UCSD-AML1 (cell line): Measurements from ENCODE around the gene LRRC55.

ENCODE experiments used
- DNase-seq: peaks from one replicate; lab custom pipeline; 2025; ENCODE audit not compliant: unreplicated experiment; lab: John Stamatoyannopoulos, UW

Gene LRRC55, protein sequence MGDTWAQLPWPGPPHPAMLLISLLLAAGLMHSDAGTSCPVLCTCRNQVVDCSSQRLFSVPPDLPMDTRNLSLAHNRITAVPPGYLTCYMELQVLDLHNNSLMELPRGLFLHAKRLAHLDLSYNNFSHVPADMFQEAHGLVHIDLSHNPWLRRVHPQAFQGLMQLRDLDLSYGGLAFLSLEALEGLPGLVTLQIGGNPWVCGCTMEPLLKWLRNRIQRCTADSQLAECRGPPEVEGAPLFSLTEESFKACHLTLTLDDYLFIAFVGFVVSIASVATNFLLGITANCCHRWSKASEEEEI

DNA sequence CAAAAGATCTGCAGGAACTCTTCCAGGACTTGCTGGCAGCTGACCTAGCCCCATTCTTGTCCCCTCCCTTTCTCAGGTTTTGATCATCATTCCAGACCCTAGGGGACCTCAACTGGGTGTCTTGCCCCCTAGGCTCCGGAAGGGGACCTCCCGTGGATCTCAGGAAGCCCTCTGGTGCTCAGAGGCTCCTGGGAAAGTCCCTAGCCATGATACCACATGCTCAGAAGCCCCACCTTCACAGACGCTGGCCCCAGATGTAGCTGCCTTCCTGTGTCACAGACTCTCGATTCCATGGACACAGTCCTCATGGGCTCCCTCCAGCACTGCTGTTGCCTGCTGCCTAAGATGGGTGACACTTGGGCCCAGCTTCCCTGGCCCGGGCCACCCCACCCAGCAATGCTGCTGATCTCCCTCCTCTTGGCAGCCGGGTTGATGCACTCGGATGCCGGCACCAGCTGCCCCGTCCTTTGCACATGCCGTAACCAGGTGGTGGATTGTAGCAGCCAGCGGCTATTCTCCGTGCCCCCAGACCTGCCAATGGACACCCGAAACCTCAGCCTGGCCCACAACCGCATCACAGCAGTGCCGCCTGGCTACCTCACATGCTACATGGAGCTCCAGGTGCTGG is at the start of gene LRRC55:
Gene LRRC55 (plus strand): TSS at position 276 of the 628 bp plus-strand sequence. CDS start 70 bp downstream, at position 346.
- no peak for DNase-seq

DNA sequence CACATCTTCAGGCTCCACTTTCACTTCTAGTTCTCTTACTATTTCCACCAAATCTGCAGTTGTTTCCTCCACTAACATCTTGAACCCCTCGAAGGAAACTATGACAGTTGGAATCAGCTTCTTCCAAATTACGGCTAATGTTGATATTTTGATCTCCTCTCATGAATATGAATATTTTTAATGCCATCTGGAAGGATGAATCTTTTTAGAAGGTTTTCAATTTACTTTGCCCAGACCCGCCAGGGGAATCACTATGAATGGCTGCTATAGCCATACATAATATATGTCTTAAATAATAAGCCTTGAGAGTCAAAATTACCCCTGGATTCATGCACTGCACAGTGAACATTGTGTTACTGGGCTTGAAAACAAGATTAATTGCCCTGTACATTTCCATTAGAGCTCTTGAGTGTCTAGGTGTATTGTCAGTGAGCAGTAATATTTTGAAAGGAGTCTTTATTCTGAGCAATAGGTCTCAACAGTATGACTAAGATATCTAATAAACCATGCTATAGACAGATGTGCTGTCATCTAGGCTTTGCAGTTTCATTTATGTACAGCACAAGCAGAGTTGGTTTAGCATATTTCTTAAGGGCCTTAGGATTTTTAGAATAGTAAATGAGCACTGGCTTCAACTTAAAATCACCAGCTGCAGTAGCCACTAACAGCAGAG is 48.3 kb upstream of the LRRC55 start:
- DNase-seq, result no peak

DNA sequence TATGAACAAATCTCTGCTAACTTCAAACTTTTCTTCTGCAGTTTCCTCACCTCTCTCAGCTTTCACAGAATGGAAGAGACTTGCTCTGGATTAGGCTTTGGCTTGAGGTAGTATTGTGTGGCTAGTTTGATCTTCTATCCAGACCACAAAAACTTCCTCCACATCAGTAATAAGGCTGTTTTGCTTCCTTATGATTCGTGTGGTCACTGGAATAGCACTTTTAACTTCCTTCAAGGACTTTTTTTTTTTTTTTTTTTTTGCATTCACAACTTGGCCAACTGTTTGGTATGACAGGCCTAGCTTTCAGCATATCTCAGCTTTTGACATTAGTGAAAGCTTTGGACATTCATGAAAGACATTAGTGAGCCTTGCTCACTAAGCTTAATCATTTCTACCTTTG is 47.5 kb upstream of the LRRC55 start:
- DNase-seq, result no peak

DNA sequence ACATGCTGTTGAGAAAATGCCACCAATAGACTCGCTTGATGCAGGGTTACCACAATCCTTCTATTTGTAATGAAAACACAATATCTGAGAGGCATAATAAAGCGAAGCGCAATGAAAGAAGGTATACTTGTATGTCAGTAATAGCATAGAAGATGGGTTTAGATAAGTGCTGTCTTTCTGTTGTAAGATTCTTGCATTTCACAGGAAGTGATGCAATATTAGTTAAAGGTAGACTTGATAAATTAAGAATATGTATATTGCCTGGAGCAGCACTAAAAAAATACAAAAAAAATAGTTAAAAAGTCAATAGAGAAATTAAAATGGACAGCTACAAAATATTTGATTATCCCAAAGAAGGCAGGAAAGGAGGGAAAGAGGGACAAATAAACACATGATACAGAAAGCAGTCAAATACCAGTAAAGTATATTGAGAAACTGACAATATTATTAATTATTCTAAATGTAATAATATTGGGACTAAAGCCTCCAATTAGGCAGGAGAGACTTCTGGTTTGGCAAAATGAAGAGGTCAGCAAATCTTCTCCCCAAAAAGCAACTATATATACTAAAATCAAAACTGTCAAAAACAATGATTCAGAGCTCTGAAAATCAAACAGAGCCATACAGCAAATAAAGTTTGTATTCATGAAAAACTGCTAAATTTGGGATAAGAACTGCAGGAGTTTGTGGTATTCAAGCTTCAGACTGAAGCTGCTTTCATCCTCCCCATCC is 46.6 kb upstream of the LRRC55 start:
- DNase-seq, result no peak

DNA sequence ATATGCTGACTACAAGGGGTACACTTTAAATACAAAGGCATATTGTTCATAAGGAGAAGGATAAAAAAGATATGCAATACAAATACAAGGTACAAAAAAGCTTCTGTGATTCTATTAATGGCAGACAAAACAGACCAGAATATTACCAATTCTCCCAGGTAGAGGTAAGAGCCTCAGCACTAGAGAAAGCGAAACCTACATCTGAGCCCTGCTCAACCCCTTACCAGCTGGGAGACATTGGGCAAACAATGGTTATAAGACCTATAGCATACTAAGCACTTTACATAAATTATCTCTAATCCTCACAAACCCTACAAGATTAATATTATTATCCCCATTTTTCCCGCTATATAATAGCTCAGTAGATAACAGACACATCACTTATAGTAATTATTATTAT is 41.2 kb upstream of the LRRC55 start:
- DNase-seq, result no peak

DNA sequence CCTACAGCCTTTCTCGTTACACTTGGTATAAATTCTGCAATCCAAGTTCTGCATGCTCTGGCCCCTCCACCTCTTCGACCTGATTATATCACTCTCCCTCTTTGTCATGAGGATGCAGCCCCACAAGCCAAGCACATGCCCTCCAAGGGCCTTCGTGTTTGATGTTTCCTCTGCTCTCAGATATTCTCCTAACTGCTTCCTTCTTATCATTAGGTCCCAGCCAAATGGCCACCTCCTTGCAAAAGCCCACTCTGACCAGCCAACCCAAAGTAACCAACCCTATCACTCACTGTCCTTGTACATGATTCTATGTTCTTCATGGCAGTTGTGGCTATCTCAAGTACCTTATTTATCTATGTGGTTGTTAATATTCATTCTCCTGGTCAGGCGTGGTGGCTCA is 38.3 kb upstream of the LRRC55 start:
- DNase-seq, result no peak

DNA sequence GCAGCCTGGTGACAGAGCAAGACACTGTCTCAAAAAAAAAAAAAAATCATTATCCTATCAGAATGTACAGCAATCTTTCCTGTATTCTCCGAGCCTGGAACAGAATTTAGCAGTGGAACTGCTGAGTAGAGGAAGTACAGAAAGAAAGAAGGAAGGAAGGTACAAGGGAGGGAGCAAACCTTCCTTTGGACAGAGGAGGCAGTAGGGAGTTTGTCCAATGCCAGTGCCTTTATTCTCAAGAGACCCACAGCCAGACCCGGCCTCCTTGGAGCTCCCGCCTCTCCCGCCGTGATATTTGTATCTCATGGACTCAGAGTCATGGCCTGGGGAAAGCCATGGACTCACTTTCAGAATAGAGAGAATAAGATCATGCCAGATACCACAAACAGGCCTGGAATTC is 37.7 kb upstream of the LRRC55 start:
- no peak for DNase-seq

DNA sequence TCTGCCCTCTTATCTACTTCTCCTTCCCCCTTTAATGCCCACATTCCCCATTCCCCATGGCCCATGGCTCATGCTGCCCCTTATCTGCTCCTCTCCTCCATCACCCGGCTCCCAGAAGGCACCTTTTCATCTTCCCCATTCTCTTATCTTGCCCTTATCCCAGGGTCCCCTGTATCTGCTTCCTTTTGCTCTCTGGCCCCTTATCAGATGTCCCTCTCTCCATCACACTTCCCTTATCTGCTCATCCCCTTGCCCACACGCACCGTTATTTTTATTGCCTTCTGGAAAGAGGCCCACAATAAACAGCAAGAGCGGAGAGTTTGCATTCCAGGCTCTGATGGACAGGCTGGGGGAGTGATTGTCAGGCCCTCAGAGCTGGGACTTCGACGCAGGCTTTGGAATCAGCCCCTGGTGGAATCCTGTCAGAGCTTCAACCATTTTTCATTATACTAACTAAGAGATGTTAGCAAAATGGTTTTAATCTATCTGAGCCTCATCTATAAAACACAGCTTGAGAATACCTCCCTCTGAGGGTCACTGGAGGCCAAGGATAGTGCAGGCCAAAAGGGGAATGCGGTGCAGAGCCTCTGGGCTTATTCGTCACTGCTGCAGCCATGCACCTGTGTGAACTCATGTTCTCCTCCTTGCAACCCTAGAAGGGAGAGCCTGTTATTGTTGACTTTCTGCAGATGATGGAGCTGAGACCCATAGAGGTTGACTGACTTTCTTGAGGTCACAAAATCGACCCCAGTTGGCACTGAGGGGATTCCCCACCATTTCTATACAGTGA is 37.0 kb upstream of the LRRC55 start:
- DNase-seq, result no peak

DNA sequence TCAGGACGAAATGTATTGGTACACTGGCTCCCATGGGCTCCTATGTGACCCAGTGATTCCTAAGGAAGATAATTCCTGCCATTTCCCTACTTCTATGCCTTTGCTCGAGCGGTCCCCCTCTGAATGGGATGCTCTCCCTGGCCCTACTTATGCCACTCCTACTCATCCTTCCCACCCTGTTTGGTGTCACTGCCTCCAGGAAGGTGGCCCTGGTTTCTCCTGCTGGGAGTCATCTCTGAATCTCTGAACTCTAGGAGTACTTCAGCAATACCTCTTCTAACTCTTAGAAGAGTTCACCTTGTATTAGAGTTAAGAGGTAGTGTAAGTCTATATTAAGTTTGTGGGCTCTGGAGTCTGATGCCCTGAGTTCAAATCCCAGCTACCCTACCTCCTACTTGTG is 35.5 kb upstream of the LRRC55 start:
- DNase-seq, result no peak

DNA sequence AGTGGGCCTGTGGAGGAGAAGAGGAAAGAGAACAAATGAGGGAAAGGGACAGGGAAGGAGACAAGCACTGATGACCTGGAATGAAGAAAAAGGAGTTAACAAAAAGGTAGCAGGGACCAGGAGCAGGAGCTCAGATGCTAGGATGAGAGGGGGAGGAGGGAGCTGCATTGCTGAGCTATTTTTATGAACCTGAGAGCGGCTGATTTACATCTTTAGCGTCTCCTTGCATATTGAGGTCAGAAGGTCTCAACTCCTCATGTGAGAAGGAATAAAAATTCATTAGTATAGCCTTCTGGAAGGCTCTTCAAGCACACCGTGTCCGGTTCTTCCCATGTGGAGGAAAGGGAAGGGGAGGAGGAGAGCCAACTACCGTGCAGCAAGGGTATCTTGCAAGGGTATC is 33.1 kb upstream of the LRRC55 start:
- no peak for DNase-seq

DNA sequence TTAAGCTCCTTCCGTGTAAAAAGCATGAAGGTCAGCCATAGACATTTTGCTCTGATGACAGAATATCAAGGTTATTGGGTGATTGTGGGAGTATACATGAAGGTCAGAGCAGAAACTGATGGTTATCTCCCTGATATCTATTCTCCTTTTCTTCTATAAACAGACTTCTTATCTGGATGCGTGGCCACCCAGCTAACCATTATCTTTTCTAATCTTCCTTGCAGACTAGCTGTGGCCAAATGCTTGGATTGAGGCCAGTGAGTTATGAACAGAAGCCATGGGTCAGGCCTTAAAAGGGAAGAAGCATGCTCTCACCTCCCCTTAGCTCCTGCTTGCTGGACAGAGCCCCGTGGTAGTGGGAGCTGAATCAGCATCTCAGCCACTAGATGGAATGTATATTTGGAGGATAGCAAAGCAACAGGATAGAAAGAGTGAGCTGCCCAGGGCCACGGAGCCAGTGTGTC is 31.3 kb upstream of the LRRC55 start:
- DNase-seq, result no peak

DNA sequence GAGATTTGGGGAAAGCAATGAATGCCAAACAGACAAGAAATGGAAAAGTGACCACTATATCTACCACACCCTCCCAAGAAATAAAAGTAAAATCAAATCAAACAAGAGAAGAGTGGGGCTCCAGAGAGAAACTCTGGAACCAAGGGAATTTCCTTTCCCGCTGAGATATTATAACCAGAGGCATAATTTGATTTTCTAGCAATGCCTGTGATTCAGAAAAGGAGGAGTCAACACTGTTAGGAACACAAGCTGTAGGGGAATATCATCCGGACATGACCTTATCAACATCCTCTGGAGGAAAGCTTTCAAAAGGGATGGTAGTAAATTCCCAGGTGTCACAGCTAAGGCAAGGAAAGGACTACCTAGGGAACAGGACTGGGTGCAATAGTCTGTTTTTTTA is 29.6 kb upstream of the LRRC55 start:
- DNase-seq, result no peak

DNA sequence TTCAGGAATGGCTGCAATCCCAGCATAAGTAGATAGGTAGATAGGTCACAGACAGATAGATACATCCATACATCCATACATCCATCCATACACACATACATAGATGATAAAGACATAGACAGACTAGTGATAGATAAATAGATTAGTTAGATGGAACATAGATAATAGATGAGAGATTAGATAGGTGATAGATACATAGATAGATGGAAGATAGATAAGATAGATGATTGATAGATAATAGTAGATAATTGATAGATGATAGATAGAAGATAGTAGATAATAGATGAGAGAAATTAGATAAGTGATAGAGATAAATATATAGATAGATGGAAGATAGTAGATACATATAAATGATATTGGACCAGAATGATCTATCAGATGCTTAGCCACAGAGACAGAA is 28.3 kb upstream of the LRRC55 start:
- DNase-seq, result no peak

DNA sequence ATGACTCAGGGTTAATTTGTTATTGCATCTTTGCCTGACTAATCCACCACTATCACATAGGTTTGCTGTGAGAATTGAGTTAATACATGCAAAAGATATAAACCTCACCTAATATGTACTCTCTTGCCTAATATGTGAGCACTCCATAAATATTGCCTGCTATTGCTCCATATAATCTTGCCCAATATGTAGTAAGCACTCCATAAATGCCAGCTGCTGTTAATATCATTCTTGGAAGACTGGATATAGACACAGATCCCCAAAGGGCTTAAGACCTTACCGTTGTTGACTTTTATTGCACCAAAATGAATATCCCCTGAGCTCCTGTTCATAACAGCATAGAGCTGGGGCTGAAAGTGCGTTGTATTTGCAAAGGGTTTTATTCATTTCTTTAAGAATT is 27.0 kb upstream of the LRRC55 start:
- no peak for DNase-seq

DNA sequence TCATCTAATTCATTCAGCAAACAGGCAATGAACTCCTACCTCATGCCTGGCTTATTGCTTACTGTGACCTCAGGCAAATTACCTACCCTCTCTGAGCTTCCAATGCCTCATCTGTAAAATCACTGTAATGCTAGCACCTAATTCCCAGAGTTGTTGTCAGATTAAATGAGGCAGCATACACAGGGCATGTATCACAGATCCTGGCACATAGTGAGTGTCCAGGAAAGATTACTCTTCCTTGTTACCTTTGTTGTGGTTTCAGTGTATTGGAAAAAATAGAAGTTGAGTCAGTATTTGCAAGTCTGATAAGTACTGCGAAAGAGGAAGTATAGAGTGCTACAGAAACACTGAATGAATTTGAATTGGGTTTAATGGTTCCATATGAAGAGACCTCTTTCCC is 26.4 kb upstream of the LRRC55 start:
- DNase-seq, result no peak

DNA sequence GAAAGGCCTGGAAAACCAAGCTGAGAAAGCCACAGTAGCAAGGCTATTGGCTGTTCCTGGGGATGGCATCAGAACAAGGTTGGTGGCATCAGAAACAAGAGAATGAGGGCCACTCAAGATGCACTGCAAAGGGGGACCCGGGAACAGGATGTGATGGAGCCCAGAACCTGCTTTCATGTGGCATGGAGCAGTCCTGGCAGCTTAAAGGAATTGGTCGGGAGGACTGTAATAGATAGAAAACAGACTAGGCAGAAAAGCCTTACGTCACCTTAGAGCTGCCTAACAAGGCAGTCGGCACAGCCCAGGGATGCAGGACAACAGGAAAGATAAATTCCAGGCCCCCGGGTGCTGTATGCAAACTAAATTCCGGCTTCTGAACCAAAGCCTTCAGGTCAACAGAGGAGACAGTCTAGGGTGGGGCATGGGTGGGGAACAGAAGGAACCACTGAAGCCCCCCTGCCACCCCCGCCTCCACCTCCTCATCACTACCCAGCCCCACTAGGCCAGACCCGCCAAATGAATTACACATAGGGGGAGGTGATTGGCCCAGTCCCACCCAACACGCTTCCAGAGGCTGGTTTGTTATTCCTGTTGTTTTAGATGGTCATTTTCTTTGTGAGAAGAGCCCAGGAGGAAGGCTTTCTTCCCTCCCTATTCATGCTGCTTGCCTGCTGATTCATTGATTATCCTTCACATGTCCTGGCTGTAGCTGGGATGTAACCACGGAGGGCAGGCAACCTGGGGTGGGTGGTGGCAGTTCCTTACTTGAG is 25.7 kb upstream of the LRRC55 start:
- DNase-seq, result peak; percentile 14

DNA sequence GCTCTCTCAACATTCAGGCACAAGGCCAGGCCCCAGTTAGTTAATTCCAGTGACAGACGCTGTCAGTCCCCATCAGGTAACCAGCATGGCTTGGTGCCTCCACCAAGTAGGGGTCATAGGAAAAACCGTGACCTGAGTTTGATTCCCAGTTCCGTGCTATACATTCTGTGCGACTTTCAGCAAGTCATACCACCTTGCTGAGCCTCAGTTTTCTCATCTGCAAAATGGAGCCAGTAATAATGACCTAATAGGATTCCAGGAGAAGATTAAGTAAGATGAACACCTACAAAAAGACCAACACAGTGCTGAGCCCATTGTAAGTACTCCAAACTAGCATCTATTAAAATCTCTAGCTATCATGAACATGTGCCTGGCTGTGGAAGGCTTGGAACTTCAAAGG is 24.8 kb upstream of the LRRC55 start:
- DNase-seq, result no peak

DNA sequence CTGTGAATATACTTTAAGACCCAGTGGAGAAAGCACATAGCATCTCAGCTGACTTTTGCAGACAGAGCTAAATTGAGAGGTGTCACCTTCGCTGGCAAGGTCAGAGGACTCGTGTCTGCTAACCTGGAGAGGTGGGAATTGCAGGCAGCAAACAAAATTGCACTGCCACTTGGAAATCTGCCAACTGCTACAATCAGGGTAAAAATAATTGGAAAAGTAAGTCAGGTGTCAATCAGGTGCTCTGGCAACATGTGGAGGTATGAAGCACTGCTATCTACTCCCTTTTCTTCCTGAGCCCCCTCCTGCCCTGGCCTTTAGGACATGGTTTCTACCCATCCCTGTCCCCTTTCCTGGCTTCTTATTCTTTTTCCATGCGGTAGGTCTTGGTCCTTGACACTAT is 24.1 kb upstream of the LRRC55 start:
- no peak for DNase-seq

DNA sequence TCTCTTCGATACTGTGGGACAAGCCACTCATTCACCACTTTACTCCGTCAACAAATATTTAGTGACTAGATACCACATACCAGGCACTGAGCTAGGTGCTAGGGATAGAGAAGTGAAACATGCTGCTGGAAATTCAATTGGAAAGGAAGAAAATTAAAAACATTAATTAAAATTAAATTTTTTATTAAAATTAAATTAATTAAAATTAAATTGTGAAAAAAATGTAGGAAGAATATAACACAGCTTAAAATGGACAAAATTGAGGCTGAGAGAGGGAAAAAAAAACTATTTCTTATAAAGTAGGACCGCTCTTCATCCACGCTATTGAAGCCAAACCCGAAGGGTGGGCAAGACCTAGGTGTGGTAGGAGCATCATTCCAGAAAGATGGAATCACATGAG is 23.6 kb upstream of the LRRC55 start:
- no peak for DNase-seq

DNA sequence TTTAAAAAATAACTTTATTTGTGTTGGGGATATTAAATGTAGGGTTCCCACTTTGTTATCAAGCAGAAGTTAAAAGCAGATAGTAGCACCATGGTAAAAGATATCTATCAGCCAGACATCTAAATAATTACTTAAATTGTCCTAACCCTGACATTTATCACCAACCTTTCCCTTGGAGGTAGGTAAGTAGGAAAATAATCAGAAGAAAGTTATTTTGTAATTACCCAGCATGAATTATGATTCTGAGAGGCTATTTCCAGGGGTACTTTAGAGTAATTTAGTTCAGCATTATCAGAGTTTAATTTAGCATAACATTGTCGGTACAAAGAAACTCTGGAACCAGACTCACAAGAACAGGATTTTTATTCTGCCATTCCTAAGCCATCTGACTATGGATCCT is 23.2 kb upstream of the LRRC55 start:
- DNase-seq, result no peak
